IMR-90 (cell line): ENCODE data around the gene NUP93. TPM values are rescaled to one million over a fixed set of nuclear protein-coding genes. Genes with fewer than 3 reads are reported as not detected.

Experiments
- ATAC-seq: fragments of 200-7000 bp; cut with Tn5 transposase; 2 replicates; pipeline ENCODE4 v1.9.1; 2020; ENCODE audit warnings: low read depth, mild to moderate bottlenecking, moderate library complexity
- Bru-seq: library from RNA; stranded (reverse); fragments of 400-500 nt; gene quantifications from one replicate; lab custom pipeline; 2021; lab: Mats Ljungman, UMichigan
- BruChase-seq, 2 experiments: library from RNA; stranded (reverse); fragments of 400-500 nt; gene quantifications; one replicate each; lab custom pipeline; 2021; lab: Mats Ljungman, UMichigan
- BruUV-seq: library from RNA; stranded (reverse); fragments of 400-500 nt; replicated peaks from 2 replicates; lab custom pipeline; 2021; lab: Mats Ljungman, UMichigan
- CTCF ChIA-PET: fragments of 300-600 bp; formaldehyde crosslinking; extraction: SDS; loops from one replicate; lab custom pipeline; 2021; ENCODE audit warnings: antibody characterized with exemption; lab: Yijun Ruan, JAX
- POLR2A ChIA-PET: fragments of 300-600 bp; sonication (Branson Sonifier 250); formaldehyde crosslinking; loops from one replicate; lab custom pipeline; 2022; ENCODE audit warnings: antibody characterized with exemption; ENCODE audit not compliant: unreplicated experiment; lab: Charles Lee
- DNase-seq: peaks from one replicate; pipeline ENCODE4 v3.0.0; 2013
- H2AFZ ChIP-seq: replicated peaks from 2 replicates; pipeline ENCODE3; 2013; ENCODE audit warnings: low read length, mild to moderate bottlenecking; ENCODE audit not compliant: poor library complexity
- H2AK5ac ChIP-seq: 2 replicates; pipeline ENCODE4 v1.6.1; 2013; ENCODE audit warnings: low read depth, low read length, inconsistent platforms
- H2AK9ac ChIP-seq: replicated peaks from 2 replicates; pipeline ENCODE3; 2013; ENCODE audit warnings: mild to moderate bottlenecking, low read depth, low read length, moderate library complexity; ENCODE audit not compliant: poor library complexity
- H2BK120ac ChIP-seq: 2 replicates; pipeline ENCODE4 v1.6.1; 2013; ENCODE audit warnings: low read depth, low read length, inconsistent platforms
- H2BK15ac ChIP-seq: 3 replicates; pipeline ENCODE4 v1.6.1; 2013; ENCODE audit warnings: low read depth, low read length, inconsistent platforms
- H2BK20ac ChIP-seq: 2 replicates; pipeline ENCODE4 v1.6.1; 2013; ENCODE audit warnings: low read depth, mild to moderate bottlenecking, inconsistent platforms, low read length, moderate library complexity
- H2BK5ac ChIP-seq: 2 replicates; pipeline ENCODE4 v1.6.1; 2013; ENCODE audit warnings: mild to moderate bottlenecking, low read depth, low read length, inconsistent platforms; ENCODE audit not compliant: poor library complexity, severe bottlenecking
- H3K14ac ChIP-seq: replicated peaks from 2 replicates; pipeline ENCODE4 v1.6.1; 2013; ENCODE audit warnings: low read depth, low read length, inconsistent platforms
- H3K18ac ChIP-seq: 2 replicates; pipeline ENCODE4 v1.6.1; 2013; ENCODE audit warnings: low read depth, low read length, control low read depth
- H3K23ac ChIP-seq: 2 replicates; pipeline ENCODE4 v1.6.1; 2013; ENCODE audit warnings: low read depth, low read length, inconsistent platforms
- H3K27ac ChIP-seq: 2 replicates; pipeline ENCODE4 v1.5.1; 2013; ENCODE audit warnings: mild to moderate bottlenecking, control low read depth, low read length; ENCODE audit not compliant: insufficient read depth
- H3K27me3 ChIP-seq: 2 replicates; pipeline ENCODE4 v1.6.1; 2013; ENCODE audit warnings: low read length; ENCODE audit not compliant: control insufficient read depth, insufficient read depth
- H3K36me3 ChIP-seq: 2 replicates; pipeline ENCODE4 v1.6.1; 2013; ENCODE audit warnings: low read length, mixed read lengths; ENCODE audit not compliant: control insufficient read depth, insufficient read depth
- H3K4ac ChIP-seq: 2 replicates; pipeline ENCODE4 v1.6.1; 2013; ENCODE audit warnings: low read depth, low read length, inconsistent platforms
- H3K4me1 ChIP-seq: 2 replicates; pipeline ENCODE4 v1.6.1; 2013; ENCODE audit warnings: low read length, mixed read lengths; ENCODE audit not compliant: control insufficient read depth, insufficient read depth
- H3K4me2 ChIP-seq: 2 replicates; pipeline ENCODE4 v1.6.1; 2013; ENCODE audit warnings: low read depth, mild to moderate bottlenecking, control low read depth, low read length, moderate library complexity
- H3K4me3 ChIP-seq: 2 replicates; pipeline ENCODE4 v1.5.1; 2013; ENCODE audit warnings: low read depth, mild to moderate bottlenecking, control low read depth, low read length, moderate library complexity; ENCODE audit not compliant: insufficient read depth
- H3K56ac ChIP-seq: 2 replicates; pipeline ENCODE4 v1.6.1; 2013; ENCODE audit warnings: low read length, inconsistent platforms; ENCODE audit not compliant: insufficient read depth; ENCODE audit errors: extremely low read depth
- H3K79me1 ChIP-seq, 2 experiments: 2 replicates each; pipeline ENCODE4 v1.6.1; 2013; ENCODE audit warnings: low read length in 2 of 2, inconsistent platforms in 1 of 2, low read depth in 1 of 2
- H3K9ac ChIP-seq: 2 replicates; pipeline ENCODE4 v1.6.1; 2013; ENCODE audit warnings: low read depth, low read length, control low read depth
- H3K9me1 ChIP-seq: 2 replicates; pipeline ENCODE4 v1.6.1; 2013; ENCODE audit warnings: low read length, inconsistent platforms; ENCODE audit not compliant: insufficient read depth
- H3K9me3 ChIP-seq: 2 replicates; pipeline ENCODE4 v1.6.1; 2013; ENCODE audit warnings: low read length; ENCODE audit not compliant: control insufficient read depth, insufficient read depth
- H4K20me1 ChIP-seq: 2 replicates; pipeline ENCODE4 v1.6.1; 2013; ENCODE audit warnings: low read length, inconsistent platforms; ENCODE audit not compliant: insufficient read depth
- H4K5ac ChIP-seq: 2 replicates; pipeline ENCODE4 v1.6.1; 2013; ENCODE audit warnings: mild to moderate bottlenecking, low read depth, low read length, control low read depth
- H4K8ac ChIP-seq, 2 experiments: 2 replicates each; pipeline ENCODE4 v1.6.1; 2013; ENCODE audit warnings: low read depth in 2 of 2, low read length in 2 of 2, control low read depth in 1 of 2, inconsistent platforms in 1 of 2
- H4K91ac ChIP-seq: 2 replicates; pipeline ENCODE4 v1.6.1; 2013; ENCODE audit warnings: low read depth, low read length, inconsistent platforms; ENCODE audit not compliant: insufficient read depth
- BHLHE40 ChIP-seq: fragments of 150-350 bp; IDR thresholded peaks from 2 replicates; pipeline ENCODE4 v1.6.1; 2016; ENCODE audit warnings: mild to moderate bottlenecking, low read depth, low read length
- MAFK ChIP-seq: IDR thresholded peaks from 2 replicates; pipeline ENCODE4 v1.6.1; 2012; ENCODE audit warnings: low read depth, low read length, improper control_type of control experiment
- MAZ ChIP-seq: IDR thresholded peaks from 2 replicates; pipeline ENCODE4 v1.6.1; 2012; ENCODE audit warnings: low read depth, mild to moderate bottlenecking, low read length, improper control_type of control experiment, moderate library complexity, borderline replicate concordance
- MXI1 ChIP-seq: IDR thresholded peaks from 2 replicates; pipeline ENCODE4 v1.6.1; 2012; ENCODE audit warnings: low read depth, mild to moderate bottlenecking, low read length, moderate library complexity, borderline replicate concordance
- POLR2A ChIP-seq: IDR thresholded peaks from 2 replicates; pipeline ENCODE4 v1.6.1; 2012; ENCODE audit warnings: mild to moderate bottlenecking, low read depth, low read length
- RFX5 ChIP-seq: IDR thresholded peaks from 2 replicates; pipeline ENCODE4 v1.8.0; 2012; ENCODE audit warnings: low read depth, mild to moderate bottlenecking, low read length, moderate library complexity
- WGBS, 2 experiments: methylation state at CpG; one replicate each; pipeline versions ENCODE4 v1.1.5 to v1.1.7; 2013; ENCODE audit warnings: missing lambda C conversion rate in 2 of 2; ENCODE audit not compliant: insufficient read length in 1 of 2; ENCODE audit errors: extremely low coverage in 2 of 2; 5-methylcytosine and 5-hydroxymethylcytosine counted together
- dilution Hi-C: fragments of 300-500 bp; cut with HindIII; formaldehyde crosslinking; loops from one replicate; pipeline ENCODE4 v1.14.3; 2018; ENCODE audit warnings: low sequenced_read_pairs; ENCODE audit not compliant: unreplicated experiment
- in situ Hi-C: fragments of 300-500 bp; cut with MboI; formaldehyde crosslinking; loops from 3 replicates; pipeline ENCODE4 v1.14.3; 2019; ENCODE audit warnings: low sequenced_read_pairs, inconsistent platforms, mixed read lengths
- intact Hi-C: fragments of 100-400 bp; cut with micrococcal nuclease; formaldehyde crosslinking; loops from 2 replicates; pipeline ENCODE4 v1.10.0; 2022
- long read RNA-seq: library from polyadenylated mRNA; unstranded; transcript quantifications from one replicate; pipeline ENCODE4 v2.0.0, GENCODE V29; 2021; ENCODE audit not compliant: unreplicated experiment
- polyA plus RNA-seq, 3 experiments: library from polyadenylated mRNA; depleted of rRNA; stranded (reverse); fragments of >200 nt; gene quantifications; 2 replicates each; pipeline ENCODE4 v1.2.3, GENCODE V29; 2012; ENCODE audit warnings: low replicate concordance in 1 of 3
- total RNA-seq: library from RNA; depleted of rRNA; stranded (reverse); fragments of >200 nt; gene quantifications from 2 replicates; pipeline ENCODE4 v1.2.3, GENCODE V29; 2012; rRNA removed

Gene NUP93
- total RNA-seq (70.3 and 72.6 TPM in 2 replicates), polyA plus RNA-seq (2012; rRNA removed) (54.6 and 55.3 TPM in 2 replicates), Bru-seq, nascent RNA (percentile 73 among the genes with signal in this experiment), BruChase-seq, experiment 1, labeled RNA remaining after a 6-hour chase (percentile 58 among the genes with signal in this experiment), BruChase-seq, experiment 2, labeled RNA remaining after a 2-hour chase (percentile 55 among the genes with signal in this experiment)
- 22.3 and 25.1 TPM in 2 replicates for polyA plus RNA-seq (2012; cell fraction: cytosol; rRNA removed)
- 38.7 and 57.2 TPM in 2 replicates for polyA plus RNA-seq (2012; cell fraction: nucleus; rRNA removed; ENCODE audit: low replicate concordance)
- long read RNA-seq, transcript NUP93-201 (22 exons, 2,741 nt): major isoform, 69 of 89 reads
- long read RNA-seq, partial matches to known transcripts: 6 of 89 reads
- long read RNA-seq, other reads (novel, unspliced or antisense): 13 of 89 reads

- H3K56ac ChIP-seq: peak within 1 kb of the TSS; percentile 48
- DNase-seq (peak; percentile 90), ATAC-seq (peak; percentile 97)
- in situ Hi-C loops (no loop called here), dilution Hi-C loops (no loop called here), intact Hi-C loops (no loop called here)
- no peaks in the 10 kb centered on the region; the same call in none of the 2 replicates for H4K20me1 ChIP-seq
- peak within 1 kb of the TSS; percentile 88 for H3K9ac ChIP-seq
- peak within 1 kb of the TSS; percentile 69 for H3K23ac ChIP-seq
- H3K27me3 ChIP-seq: no peaks in the 10 kb centered on the region
- H3K4me2 ChIP-seq: peak within 1 kb of the TSS; percentile 93
- peak within 1 kb of the TSS; percentile 88 for H3K4ac ChIP-seq
- H3K4me3 ChIP-seq: peak within 1 kb of the TSS; percentile 95
- H2BK120ac ChIP-seq: peak within 1 kb of the TSS; percentile 78
- POLR2A ChIA-PET: interaction anchor here (0.7 kb wide), 1 partner anchor 14 kb away, joined by 3 read pairs; no protein-coding TSS in a partner anchor
- no peaks in the 10 kb centered on the region; the same call in 1 of the 2 replicates for H3K36me3 ChIP-seq
- H2AK9ac ChIP-seq: peak within 1 kb of the TSS; percentile 91
- BruUV-seq: no TSS peak
- H4K5ac ChIP-seq: peak within 1 kb of the TSS; percentile 68
- 2% methylated on average over 25 of the region's 70 CpGs; no CpG with 5 or more reads in 1 of the 2 experiments for WGBS, 2 experiments
- peak within 1 kb of the TSS; percentile 43; the same call in 1 of the 3 replicates for H2BK15ac ChIP-seq
- H4K91ac ChIP-seq: peak within 1 kb of the TSS; percentile 74
- peak within 1 kb of the TSS; percentile 74 to 89 for H4K8ac ChIP-seq
- H2BK20ac ChIP-seq: no peak within 1 kb of the TSS
- peak within 1 kb of the TSS; percentile 97 for H3K14ac ChIP-seq
- H3K27ac ChIP-seq: peak within 1 kb of the TSS; percentile 79
- 0 out of 2 replicates have a peak, but pooled peaks cover 1% of the 10 kb centered on the region for H3K4me1 ChIP-seq
- TF ChIP-seq MAFK: no peak
- no peak for TF ChIP-seq RFX5
- peak; percentile 42; the same call in 1 of the 2 replicates for TF ChIP-seq BHLHE40
- TF ChIP-seq POLR2A: peak; percentile 63
- TF ChIP-seq MXI1: peak; percentile 87; the same call in 1 of the 2 replicates
- peak; percentile 80; the same call in 1 of the 2 replicates for TF ChIP-seq MAZ
- CTCF ChIA-PET: interaction anchor here (0.6 kb wide), 1 partner anchor 192 kb away, joined by 5 read pairs; no protein-coding TSS in a partner anchor
- peaks cover 28 to 62% of the 10 kb centered on the region in 2 experiments for H3K79me1 ChIP-seq
- H3K9me1 ChIP-seq: peaks cover 5% of the 10 kb centered on the region; the same call in 1 of the 2 replicates
- H3K18ac ChIP-seq: peak within 1 kb of the TSS; percentile 46
- peak within 1 kb of the TSS; percentile 97 for H2AK5ac ChIP-seq
- no peaks in the 10 kb centered on the region for H3K9me3 ChIP-seq
- peak within 1 kb of the TSS; percentile 73 for H2BK5ac ChIP-seq
- H2AFZ ChIP-seq: peak within 1 kb of the TSS; percentile 96
Measured at GRCh38 chr16:56729735-56730662, at the start of gene NUP93. TSS of gene NUP93 (plus strand) at chr16:56730129. CDS start at chr16:56748248, 18,119 bp downstream.
